ENCODE data around the gene TSPEAR. TPM values are rescaled to one million over a fixed set of nuclear protein-coding genes. Genes with fewer than 3 reads are reported as not detected.

The TSPEAR gene
- total and polyA plus RNA-seq, 10 donors = 0.02 to 0.22 (median 0.03) TPM; not detected in 7

DNA sequence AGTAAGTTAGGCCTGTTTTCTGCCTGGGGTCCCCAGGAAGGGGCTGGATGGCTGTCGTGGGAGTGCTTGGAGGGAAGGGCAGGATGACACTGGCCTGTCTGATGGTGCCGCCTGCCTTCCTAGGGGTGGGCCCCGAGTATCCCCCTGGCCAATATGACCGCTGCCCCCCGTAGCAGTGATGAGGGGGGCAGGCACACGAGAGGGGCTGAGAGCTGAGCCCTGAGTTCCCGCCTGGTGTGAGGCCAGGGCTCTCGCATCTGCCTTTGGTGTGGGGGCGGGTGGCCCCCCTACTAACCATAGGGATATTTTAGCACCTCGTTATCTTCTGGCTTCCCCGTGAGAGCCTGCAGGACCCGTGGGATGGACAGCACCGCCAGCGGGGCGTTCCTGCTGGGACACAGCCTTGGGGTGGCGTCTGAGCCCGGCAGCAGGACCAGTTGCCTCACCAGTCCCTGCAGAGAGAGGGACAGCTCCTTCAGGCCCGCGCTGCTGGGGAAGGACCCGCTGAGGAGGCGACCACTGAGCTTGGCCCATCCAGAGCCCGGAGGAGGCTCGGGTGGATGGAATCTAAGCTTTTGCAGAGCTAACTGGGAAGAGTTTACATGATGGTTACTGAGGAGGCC lies 181.8 kb downstream of the TSPEAR start:
- no peaks in the 10 kb centered on the region for H3K36me3 ChIP-seq
- intact Hi-C loops (cut with DNase I; ENCODE audit: low total_unique reads) = no loop called here
- no peaks in the 10 kb centered on the region for H3K4me1 ChIP-seq
- peaks cover 0 to 40% (median 0%) of the 10 kb centered on the region in 7 donors for H3K27me3 ChIP-seq (replicated peaks in 1 of 7)
- H3K9me3 ChIP-seq = no peaks in the 10 kb centered on the region
- H3K27ac ChIP-seq = no peak overlapping the region
- DNase-seq = peak; percentile 66
- no peak overlapping the region for H3K4me3 ChIP-seq
- TF ChIP-seq POLR2A (IDR thresholded peaks at IDR 0.05) (no peak), POLR2AphosphoS5 (IDR thresholded peaks at IDR 0.05) (no peak)
- TF ChIP-seq, protein P1, sequence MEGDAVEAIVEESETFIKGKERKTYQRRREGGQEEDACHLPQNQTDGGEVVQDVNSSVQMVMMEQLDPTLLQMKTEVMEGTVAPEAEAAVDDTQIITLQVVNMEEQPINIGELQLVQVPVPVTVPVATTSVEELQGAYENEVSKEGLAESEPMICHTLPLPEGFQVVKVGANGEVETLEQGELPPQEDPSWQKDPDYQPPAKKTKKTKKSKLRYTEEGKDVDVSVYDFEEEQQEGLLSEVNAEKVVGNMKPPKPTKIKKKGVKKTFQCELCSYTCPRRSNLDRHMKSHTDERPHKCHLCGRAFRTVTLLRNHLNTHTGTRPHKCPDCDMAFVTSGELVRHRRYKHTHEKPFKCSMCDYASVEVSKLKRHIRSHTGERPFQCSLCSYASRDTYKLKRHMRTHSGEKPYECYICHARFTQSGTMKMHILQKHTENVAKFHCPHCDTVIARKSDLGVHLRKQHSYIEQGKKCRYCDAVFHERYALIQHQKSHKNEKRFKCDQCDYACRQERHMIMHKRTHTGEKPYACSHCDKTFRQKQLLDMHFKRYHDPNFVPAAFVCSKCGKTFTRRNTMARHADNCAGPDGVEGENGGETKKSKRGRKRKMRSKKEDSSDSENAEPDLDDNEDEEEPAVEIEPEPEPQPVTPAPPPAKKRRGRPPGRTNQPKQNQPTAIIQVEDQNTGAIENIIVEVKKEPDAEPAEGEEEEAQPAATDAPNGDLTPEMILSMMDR (IDR thresholded peaks at IDR 0.05 in 8 of 11, conservative IDR thresholded peaks at IDR 0.05 in 3 of 11) = no peak
- 80 to 84% (median 82%) methylated on average over 17 to 23 of the region's 23 CpGs for WGBS, 5 donors

DNA sequence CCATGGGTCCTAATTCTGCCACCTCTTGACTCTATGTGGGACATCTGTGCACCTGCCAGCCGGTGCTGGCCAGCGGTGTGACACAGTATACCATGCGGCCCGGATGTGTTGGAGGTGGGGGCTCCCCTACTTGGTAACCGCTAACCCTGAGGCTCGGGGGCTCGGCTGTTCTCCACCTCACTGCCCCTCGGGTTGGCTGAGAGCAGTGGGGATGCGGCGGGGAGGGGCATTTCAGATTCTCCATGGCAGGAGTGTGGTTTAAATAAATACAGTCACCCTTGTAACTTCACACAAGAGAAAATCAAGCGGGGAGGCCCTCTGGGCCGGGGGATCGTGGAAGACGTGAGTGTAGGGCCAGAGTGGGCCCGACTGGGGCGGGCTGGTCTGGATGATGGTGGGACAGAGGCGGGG lies 182.4 kb downstream of the TSPEAR start:
- WGBS, 5 donors = 86 to 94% (median 93%) methylated on average over 17 of the region's 17 CpGs
- Histone ChIP-seq H3K4me1 (no peaks in the 10 kb centered on the region), H3K9me3 (no peaks in the 10 kb centered on the region), H3K36me3 (no peaks in the 10 kb centered on the region), H3K27ac (no peak overlapping the region), H3K4me3 (no peak overlapping the region), H3K27me3 (replicated peaks in 1 of 7) (peaks cover 0 to 40% (median 0%) of the 10 kb centered on the region in 7 donors)
- intact Hi-C loops (cut with DNase I; ENCODE audit: low total_unique reads) = no loop called here
- DNase-seq = no peak
- no peak for TF ChIP-seq POLR2A (IDR thresholded peaks at IDR 0.05)
- TF ChIP-seq, protein P1 (IDR thresholded peaks at IDR 0.05 in 8 of 11, conservative IDR thresholded peaks at IDR 0.05 in 3 of 11) = no peak
- TF ChIP-seq POLR2AphosphoS5 (IDR thresholded peaks at IDR 0.05) = no peak

DNA sequence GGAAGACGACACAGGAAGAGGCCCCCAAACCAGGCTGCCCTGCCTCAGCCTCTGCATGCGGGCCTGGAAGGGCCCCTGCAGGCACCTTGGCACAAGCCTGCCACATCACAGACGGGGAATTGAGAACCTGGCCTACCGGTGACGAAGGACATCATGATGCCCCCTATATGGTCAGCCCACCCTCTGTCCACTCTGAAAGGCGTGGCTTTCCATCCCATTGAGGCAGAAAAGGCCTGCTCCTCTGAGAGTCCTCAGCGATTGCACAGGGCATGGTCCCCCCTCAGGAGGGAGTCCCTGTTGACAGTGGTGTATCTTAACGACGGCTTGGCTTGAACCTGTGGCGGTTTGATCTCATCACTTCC lies 182.8 kb downstream of the TSPEAR start:
- no peak for DNase-seq
- Histone ChIP-seq H3K27me3 (replicated peaks in 1 of 7) (peaks cover 0 to 40% (median 0%) of the 10 kb centered on the region in 7 donors), H3K36me3 (no peaks in the 10 kb centered on the region), H3K27ac (no peak overlapping the region), H3K4me3 (no peak overlapping the region), H3K9me3 (no peaks in the 10 kb centered on the region), H3K4me1 (no peaks in the 10 kb centered on the region)
- WGBS, 5 donors = 85 to 90% (median 86%) methylated on average over 5 to 10 of the region's 10 CpGs
- intact Hi-C loops (cut with DNase I; ENCODE audit: low total_unique reads) = no loop called here
- no peak for TF ChIP-seq POLR2A (IDR thresholded peaks at IDR 0.05)
- TF ChIP-seq, protein P1 (IDR thresholded peaks at IDR 0.05 in 8 of 11, conservative IDR thresholded peaks at IDR 0.05 in 3 of 11) = no peak
- no peak for TF ChIP-seq POLR2AphosphoS5 (IDR thresholded peaks at IDR 0.05)

DNA sequence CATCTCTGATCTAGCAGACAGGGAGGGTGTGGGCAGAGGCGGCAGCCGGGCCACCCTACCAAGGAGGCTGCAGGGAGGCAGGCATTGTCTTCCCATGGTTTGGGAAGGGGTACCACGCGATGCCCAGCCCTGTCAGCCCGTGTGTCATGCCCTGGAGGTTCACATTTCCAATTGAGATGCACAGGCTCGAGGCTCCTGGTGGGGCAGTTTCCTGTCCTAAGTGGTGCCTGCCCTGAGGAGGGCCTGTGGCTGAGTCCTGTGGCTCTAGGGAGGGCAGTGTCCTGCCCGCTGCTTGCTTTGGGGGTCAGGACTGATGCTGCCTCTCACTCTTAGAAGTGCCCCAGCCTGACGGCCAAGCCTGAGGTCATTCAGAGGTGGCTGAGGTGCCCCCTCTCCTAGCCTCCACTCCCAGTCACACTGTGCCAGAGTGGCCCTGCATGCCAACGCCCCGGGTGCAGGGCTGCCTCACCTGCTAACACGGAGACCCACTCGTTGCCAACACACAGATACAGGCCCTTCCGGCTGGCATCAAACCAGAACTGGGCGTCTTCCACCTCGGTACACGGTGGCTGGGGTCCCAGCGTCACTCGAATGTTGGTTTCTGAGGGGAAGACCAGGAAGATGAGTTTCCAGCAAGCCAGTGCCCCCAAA lies 183.3 kb downstream of the TSPEAR start:
- Histone ChIP-seq H3K27me3 (replicated peaks in 1 of 7) (peaks cover 0 to 38% (median 0%) of the 10 kb centered on the region in 7 donors), H3K9me3 (no peaks in the 10 kb centered on the region), H3K4me1 (no peaks in the 10 kb centered on the region), H3K27ac (no peak overlapping the region), H3K36me3 (no peaks in the 10 kb centered on the region), H3K4me3 (no peak overlapping the region)
- WGBS, 5 donors = 82 to 88% (median 86%) methylated on average over 10 to 18 of the region's 18 CpGs
- TF ChIP-seq, protein P1 (IDR thresholded peaks at IDR 0.05 in 8 of 11, conservative IDR thresholded peaks at IDR 0.05 in 3 of 11) = no peak
- DNase-seq = peak; percentile 47
- intact Hi-C loops (cut with DNase I; ENCODE audit: low total_unique reads) = no loop called here

Data from spleen (tissue), 11 donors.